ENCODE data around the gene CTSH. TPM values are rescaled to one million over a fixed set of nuclear protein-coding genes. Genes with fewer than 3 reads are reported as not detected.
"Not testable (repeated sequence)": the region's sequence is repeated elsewhere in the genome, so short reads cannot be mapped to it uniquely, and the experiment has no call there.

The CTSH gene
- total and polyA plus RNA-seq, 2 donors, result 110 to 156 TPM

- Histone ChIP-seq H3K27ac (ENCODE audit: low read depth in 1 of 2, low read length in 1 of 2) (no peak overlapping the region), H3K9me3 (ENCODE audit: control insufficient read depth in 2 of 2, insufficient read depth in 1 of 2, low read length in 1 of 2) (no peaks in the 10 kb centered on the region), H3K36me3 (ENCODE audit: control insufficient read depth in 2 of 2, insufficient read depth in 2 of 2, low read length in 1 of 2) (peaks cover 67 to 81% of the 10 kb centered on the region in 2 donors), H3K4me3 (ENCODE audit: low read length in 2 of 2) (no peak overlapping the region), H3K27me3 (ENCODE audit: control insufficient read depth in 2 of 2, insufficient read depth in 1 of 2, low read length in 1 of 2) (no peaks in the 10 kb centered on the region), H3K4me1 (ENCODE audit: control insufficient read depth in 2 of 2, insufficient read depth in 2 of 2, low read length in 2 of 2) (no peaks in the 10 kb centered on the region)
- 92% methylated on average over 3 of the region's 3 CpGs for WGBS
- DNase-seq (ENCODE audit: low read depth in 6 of 9, low spot score in 9 of 9), result peak in 1 of 9 donors; percentile 21
Observed at GRCh38 chr15:78907577-78907976, 37.3 kb downstream of the CTSH start.

DNA sequence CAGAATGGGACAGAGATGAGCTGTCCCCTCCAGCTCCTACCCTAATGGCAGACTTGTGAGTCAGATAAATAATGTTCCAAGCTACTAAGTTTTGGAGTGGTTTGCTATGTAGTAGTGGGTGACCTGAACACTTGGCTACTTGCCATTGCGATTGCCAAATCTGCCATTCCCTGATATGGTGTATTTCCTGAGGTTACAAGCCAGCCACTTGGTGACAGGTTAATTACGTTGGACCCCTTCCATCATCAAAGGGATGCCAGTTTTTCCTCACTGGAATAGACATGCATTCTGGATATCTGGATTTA lies 38.6 kb downstream of the CTSH start:
- WGBS, result 95% methylated on average over 2 of the region's 2 CpGs
- no peaks in the 10 kb centered on the region for H3K9me3 ChIP-seq (ENCODE audit: control insufficient read depth in 2 of 2, insufficient read depth in 1 of 2, low read length in 1 of 2)
- H3K4me3 ChIP-seq (ENCODE audit: low read length in 2 of 2), result no peak overlapping the region
- H3K36me3 ChIP-seq (ENCODE audit: control insufficient read depth in 2 of 2, insufficient read depth in 2 of 2, low read length in 1 of 2), result peaks cover 74 to 86% of the 10 kb centered on the region in 2 donors
- no peak for DNase-seq (ENCODE audit: low read depth in 6 of 9, low spot score in 9 of 9)
- H3K27ac ChIP-seq (ENCODE audit: low read depth in 1 of 2, low read length in 1 of 2), result no peak overlapping the region
- H3K27me3 ChIP-seq (ENCODE audit: control insufficient read depth in 2 of 2, insufficient read depth in 1 of 2, low read length in 1 of 2), result no peaks in the 10 kb centered on the region
- H3K4me1 ChIP-seq (ENCODE audit: control insufficient read depth in 2 of 2, insufficient read depth in 2 of 2, low read length in 2 of 2), result no peaks in the 10 kb centered on the region

GRCh38 chr15:78904599-78905358 lies 40.1 kb downstream of the CTSH start:
- DNase-seq (ENCODE audit: low read depth in 6 of 9, low spot score in 9 of 9), result no peak
- no peaks in the 10 kb centered on the region for H3K9me3 ChIP-seq (ENCODE audit: control insufficient read depth in 2 of 2, insufficient read depth in 1 of 2, low read length in 1 of 2)
- H3K4me3 ChIP-seq (ENCODE audit: low read length in 2 of 2), result no peak overlapping the region
- peaks cover 66 to 87% of the 10 kb centered on the region in 2 donors for H3K36me3 ChIP-seq (ENCODE audit: control insufficient read depth in 2 of 2, insufficient read depth in 2 of 2, low read length in 1 of 2)
- no peaks in the 10 kb centered on the region for H3K27me3 ChIP-seq (ENCODE audit: control insufficient read depth in 2 of 2, insufficient read depth in 1 of 2, low read length in 1 of 2)
- no peaks in the 10 kb centered on the region for H3K4me1 ChIP-seq (ENCODE audit: control insufficient read depth in 2 of 2, insufficient read depth in 2 of 2, low read length in 2 of 2)
- WGBS, result 96% methylated on average over 6 of the region's 6 CpGs
- H3K27ac ChIP-seq (ENCODE audit: low read depth in 1 of 2, low read length in 1 of 2), result no peak overlapping the region

DNA sequence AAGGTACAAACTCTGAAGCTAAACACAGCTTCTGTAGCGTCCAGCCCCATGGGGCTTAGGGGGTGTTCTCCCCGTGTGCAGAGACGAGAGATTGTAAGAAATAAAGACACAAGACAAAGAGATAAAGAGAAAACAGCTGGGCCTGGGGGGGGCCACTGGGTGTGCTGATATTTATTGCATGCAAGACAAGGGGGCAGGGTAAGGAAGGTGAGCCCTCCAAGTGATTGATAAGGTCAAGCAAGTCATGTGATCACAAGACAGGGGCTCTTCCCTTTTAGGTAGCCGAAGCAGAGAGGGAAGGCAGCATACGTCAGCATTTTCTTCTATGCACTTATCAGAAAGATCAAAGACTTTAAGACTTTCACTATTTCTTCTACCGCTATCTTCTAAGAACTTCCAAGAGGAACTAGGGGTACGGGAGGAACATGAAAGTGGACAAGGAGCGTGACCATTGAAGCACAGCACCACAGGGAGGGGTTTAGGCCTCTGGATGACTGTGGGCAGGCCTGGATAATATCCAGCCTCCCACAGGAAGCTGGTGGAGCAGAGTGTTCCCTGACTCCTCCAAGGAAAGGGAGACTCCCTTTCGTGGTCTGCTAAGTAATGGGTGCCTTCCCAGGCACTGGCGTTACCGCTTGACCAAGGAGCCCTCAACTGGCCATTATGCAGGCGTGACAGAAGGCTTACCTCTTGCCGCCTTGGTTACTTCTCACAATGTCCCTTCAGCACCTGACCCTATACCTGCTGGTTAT lies 42.4 kb downstream of the CTSH start:
- H3K4me3 ChIP-seq (ENCODE audit: low read length in 2 of 2); DNase-seq (ENCODE audit: low read depth in 6 of 9, low spot score in 9 of 9); H3K9me3 ChIP-seq (ENCODE audit: control insufficient read depth in 2 of 2, insufficient read depth in 1 of 2, low read length in 1 of 2); H3K27me3 ChIP-seq (ENCODE audit: control insufficient read depth in 2 of 2, insufficient read depth in 1 of 2, low read length in 1 of 2); H3K27ac ChIP-seq (ENCODE audit: low read depth in 1 of 2, low read length in 1 of 2); H3K4me1 ChIP-seq (ENCODE audit: control insufficient read depth in 2 of 2, insufficient read depth in 2 of 2, low read length in 2 of 2): not testable (repeated sequence)
- peaks cover 71 to 94% of the 10 kb centered on the region in 2 donors for H3K36me3 ChIP-seq (ENCODE audit: control insufficient read depth in 2 of 2, insufficient read depth in 2 of 2, low read length in 1 of 2)
- WGBS, result 94% methylated on average over 13 of the region's 13 CpGs

DNA sequence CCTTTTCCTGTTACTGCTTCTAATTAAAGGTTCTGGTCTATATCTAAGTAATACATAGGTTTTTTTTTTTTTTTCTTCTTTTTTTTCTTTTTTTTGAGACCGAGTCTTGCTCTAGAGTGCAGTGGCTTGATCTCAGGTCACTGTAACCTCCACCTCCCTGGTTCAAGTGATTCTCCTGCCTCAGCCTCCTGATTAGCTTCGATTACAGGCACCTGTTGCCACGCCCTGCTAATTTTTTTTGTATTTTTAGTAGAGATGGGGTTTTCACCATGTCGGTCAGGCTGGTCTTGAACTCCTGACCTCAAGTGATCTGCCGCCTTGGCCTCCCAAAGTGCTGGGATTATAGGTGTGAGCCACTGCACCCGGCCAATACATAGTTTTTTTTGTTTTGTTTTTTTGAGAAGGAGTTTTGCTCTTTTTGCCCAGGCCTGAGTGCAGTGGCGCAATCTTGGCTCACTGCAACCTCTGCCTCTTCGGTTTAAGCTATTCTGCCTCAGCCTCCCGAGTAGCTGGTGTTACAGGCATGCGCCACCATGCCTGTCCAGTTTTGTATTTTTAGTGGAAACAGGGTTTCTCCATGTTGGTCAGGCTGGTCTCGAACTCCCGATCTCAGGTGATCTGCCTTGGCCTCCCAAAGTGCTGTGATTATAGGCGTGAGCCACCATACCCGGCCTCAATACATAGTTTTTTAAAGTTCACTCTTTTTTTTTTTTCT lies 43.9 kb downstream of the CTSH start:
- not testable (repeated sequence) for H3K4me1 ChIP-seq (ENCODE audit: control insufficient read depth in 2 of 2, insufficient read depth in 2 of 2, low read length in 2 of 2); DNase-seq (ENCODE audit: low read depth in 6 of 9, low spot score in 9 of 9); H3K4me3 ChIP-seq (ENCODE audit: low read length in 2 of 2); H3K27me3 ChIP-seq (ENCODE audit: control insufficient read depth in 2 of 2, insufficient read depth in 1 of 2, low read length in 1 of 2); H3K9me3 ChIP-seq (ENCODE audit: control insufficient read depth in 2 of 2, insufficient read depth in 1 of 2, low read length in 1 of 2); H3K27ac ChIP-seq (ENCODE audit: low read depth in 1 of 2, low read length in 1 of 2)
- peaks cover 59 to 88% of the 10 kb centered on the region in 2 donors for H3K36me3 ChIP-seq (ENCODE audit: control insufficient read depth in 2 of 2, insufficient read depth in 2 of 2, low read length in 1 of 2)
- 98% methylated on average over 14 of the region's 14 CpGs for WGBS

GRCh38 chr15:78898540-78898939 lies 46.3 kb downstream of the CTSH start:
- H3K4me3 ChIP-seq (ENCODE audit: low read length in 2 of 2), result no peak overlapping the region
- WGBS, result over 99% methylated on average over 4 of the region's 4 CpGs
- no peak overlapping the region for H3K27ac ChIP-seq (ENCODE audit: low read depth in 1 of 2, low read length in 1 of 2)
- peaks cover 49 to 90% of the 10 kb centered on the region in 2 donors for H3K36me3 ChIP-seq (ENCODE audit: control insufficient read depth in 2 of 2, insufficient read depth in 2 of 2, low read length in 1 of 2)
- H3K4me1 ChIP-seq (ENCODE audit: control insufficient read depth in 2 of 2, insufficient read depth in 2 of 2, low read length in 2 of 2), result no peaks in the 10 kb centered on the region
- H3K9me3 ChIP-seq (ENCODE audit: control insufficient read depth in 2 of 2, insufficient read depth in 1 of 2, low read length in 1 of 2), result no peaks in the 10 kb centered on the region
- H3K27me3 ChIP-seq (ENCODE audit: control insufficient read depth in 2 of 2, insufficient read depth in 1 of 2, low read length in 1 of 2), result no peaks in the 10 kb centered on the region
- DNase-seq (ENCODE audit: low read depth in 6 of 9, low spot score in 9 of 9), result no peak

GRCh38 chr15:78895471-78895870 lies 49.4 kb downstream of the CTSH start:
- Histone ChIP-seq H3K4me1 (ENCODE audit: control insufficient read depth in 2 of 2, insufficient read depth in 2 of 2, low read length in 2 of 2) (no peaks in the 10 kb centered on the region), H3K9me3 (ENCODE audit: control insufficient read depth in 2 of 2, insufficient read depth in 1 of 2, low read length in 1 of 2) (no peaks in the 10 kb centered on the region), H3K27ac (ENCODE audit: low read depth in 1 of 2, low read length in 1 of 2) (no peak overlapping the region), H3K36me3 (ENCODE audit: control insufficient read depth in 2 of 2, insufficient read depth in 2 of 2, low read length in 1 of 2) (peaks cover 22 to 88% of the 10 kb centered on the region in 2 donors), H3K4me3 (ENCODE audit: low read length in 2 of 2) (no peak overlapping the region), H3K27me3 (ENCODE audit: control insufficient read depth in 2 of 2, insufficient read depth in 1 of 2, low read length in 1 of 2) (no peaks in the 10 kb centered on the region)
- WGBS, result 97% methylated on average over 3 of the region's 3 CpGs
- no peak for DNase-seq (ENCODE audit: low read depth in 6 of 9, low spot score in 9 of 9)

GRCh38 chr15:78893538-78893937 lies 51.3 kb downstream of the CTSH start:
- no peak overlapping the region for H3K4me3 ChIP-seq (ENCODE audit: low read length in 2 of 2)
- no peaks in the 10 kb centered on the region for H3K27me3 ChIP-seq (ENCODE audit: control insufficient read depth in 2 of 2, insufficient read depth in 1 of 2, low read length in 1 of 2)
- WGBS, result 95% methylated on average over 2 of the region's 2 CpGs
- DNase-seq (ENCODE audit: low read depth in 6 of 9, low spot score in 9 of 9), result no peak
- H3K9me3 ChIP-seq (ENCODE audit: control insufficient read depth in 2 of 2, insufficient read depth in 1 of 2, low read length in 1 of 2), result no peaks in the 10 kb centered on the region
- peaks cover 17 to 86% of the 10 kb centered on the region in 2 donors for H3K36me3 ChIP-seq (ENCODE audit: control insufficient read depth in 2 of 2, insufficient read depth in 2 of 2, low read length in 1 of 2)
- no peaks in the 10 kb centered on the region for H3K4me1 ChIP-seq (ENCODE audit: control insufficient read depth in 2 of 2, insufficient read depth in 2 of 2, low read length in 2 of 2)
- H3K27ac ChIP-seq (ENCODE audit: low read depth in 1 of 2, low read length in 1 of 2), result no peak overlapping the region

DNA sequence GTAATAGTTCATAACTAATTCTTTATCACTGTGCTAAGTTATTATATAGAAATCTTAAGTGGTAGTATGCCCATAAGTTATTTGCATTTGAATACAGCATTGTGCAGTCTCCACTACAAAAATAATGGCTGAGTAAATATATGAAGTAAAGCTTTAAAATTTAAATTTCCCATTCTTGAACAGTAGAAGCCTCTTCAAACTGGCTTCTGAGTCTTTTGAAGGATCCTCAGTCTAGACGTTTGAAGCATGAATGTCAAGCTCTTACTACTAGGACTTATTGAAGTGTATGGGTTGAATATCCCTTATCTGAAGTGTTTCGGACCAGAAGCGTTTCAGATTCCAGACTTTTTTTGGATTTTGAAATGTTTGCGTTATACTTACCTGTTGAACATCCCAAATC lies 55.8 kb downstream of the CTSH start:
- Histone ChIP-seq H3K36me3 (ENCODE audit: control insufficient read depth in 2 of 2, insufficient read depth in 2 of 2, low read length in 1 of 2) (peaks cover 24 to 76% of the 10 kb centered on the region in 2 donors), H3K27ac (ENCODE audit: low read depth in 1 of 2, low read length in 1 of 2) (no peak overlapping the region), H3K4me1 (ENCODE audit: control insufficient read depth in 2 of 2, insufficient read depth in 2 of 2, low read length in 2 of 2) (no peaks in the 10 kb centered on the region), H3K9me3 (ENCODE audit: control insufficient read depth in 2 of 2, insufficient read depth in 1 of 2, low read length in 1 of 2) (no peaks in the 10 kb centered on the region), H3K4me3 (ENCODE audit: low read length in 2 of 2) (no peak overlapping the region), H3K27me3 (ENCODE audit: control insufficient read depth in 2 of 2, insufficient read depth in 1 of 2, low read length in 1 of 2) (no peaks in the 10 kb centered on the region)
- 96% methylated on average over 4 of the region's 4 CpGs for WGBS
- no peak for DNase-seq (ENCODE audit: low read depth in 6 of 9, low spot score in 9 of 9)
